HG03135 (cell line): Measurements from ENCODE around the gene RHEBL1.
"Not testable (repeated sequence)": the region's sequence is repeated elsewhere in the genome, so short reads cannot be mapped to it uniquely, and the experiment has no call there.

ENCODE experiments used
- ATAC-seq: cut with Tn5 transposase; IDR thresholded peaks from one replicate; pipeline ENCODE4 v1.9.1; 2021; ENCODE audit warnings: mild to moderate bottlenecking, moderate library complexity; ENCODE audit not compliant: unreplicated experiment

RHEBL1 gene

GRCh38 chr12:49089821-49090773, 20.3 kb upstream of the RHEBL1 start:
- ATAC-seq: no peak

- no peak for ATAC-seq
Observed at GRCh38 chr12:49088932-49089330, 19.2 kb upstream of the RHEBL1 start.

- peak; percentile 75 for ATAC-seq
Observed at GRCh38 chr12:49088150-49088931, 18.6 kb upstream of the RHEBL1 start.

GRCh38 chr12:49086116-49086515, 16.3 kb upstream of the RHEBL1 start:
- ATAC-seq: no peak

- ATAC-seq: no peak
Observed at GRCh38 chr12:49084438-49084837, 14.7 kb upstream of the RHEBL1 start.

DNA sequence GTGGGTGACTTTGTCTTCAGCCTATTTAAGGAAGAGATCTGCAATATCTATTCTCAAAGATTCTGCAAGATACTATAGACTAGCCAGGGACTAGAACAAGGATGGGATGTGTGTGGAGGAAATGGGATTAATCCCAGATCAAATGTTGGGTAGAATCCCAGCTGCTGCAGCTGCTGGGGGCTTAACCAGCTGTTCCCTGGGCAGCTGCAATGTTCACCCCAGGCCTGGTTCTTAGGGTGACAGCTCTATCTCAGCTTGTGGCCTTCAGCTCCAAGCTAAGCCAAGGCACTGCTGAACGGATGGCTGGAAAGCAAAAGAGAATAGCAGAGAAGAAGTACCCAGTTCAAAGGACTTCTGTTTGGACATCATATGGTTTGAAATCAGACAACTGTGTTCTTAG, 10.0 kb upstream of the RHEBL1 start:
- no peak for ATAC-seq

DNA sequence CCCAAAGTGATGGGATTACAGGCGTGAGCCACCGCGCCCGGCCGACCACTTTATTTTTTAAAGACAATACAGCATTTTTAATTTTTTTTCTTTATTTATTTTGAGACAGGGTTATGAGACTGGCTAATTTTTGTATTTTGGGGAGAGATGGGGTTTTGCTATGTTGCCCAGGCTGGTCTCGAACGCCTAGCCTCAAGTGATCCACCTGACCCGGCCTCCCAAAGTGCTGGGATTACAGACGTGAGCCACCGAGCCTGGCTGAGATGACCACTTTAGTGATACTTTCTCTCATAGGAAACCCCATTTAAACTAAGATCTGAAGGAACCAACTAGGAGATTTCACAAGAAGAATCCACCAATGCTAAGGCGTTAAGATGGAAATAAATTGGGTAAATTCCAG, 1.2 kb upstream of the RHEBL1 start:
- no peak for ATAC-seq

DNA sequence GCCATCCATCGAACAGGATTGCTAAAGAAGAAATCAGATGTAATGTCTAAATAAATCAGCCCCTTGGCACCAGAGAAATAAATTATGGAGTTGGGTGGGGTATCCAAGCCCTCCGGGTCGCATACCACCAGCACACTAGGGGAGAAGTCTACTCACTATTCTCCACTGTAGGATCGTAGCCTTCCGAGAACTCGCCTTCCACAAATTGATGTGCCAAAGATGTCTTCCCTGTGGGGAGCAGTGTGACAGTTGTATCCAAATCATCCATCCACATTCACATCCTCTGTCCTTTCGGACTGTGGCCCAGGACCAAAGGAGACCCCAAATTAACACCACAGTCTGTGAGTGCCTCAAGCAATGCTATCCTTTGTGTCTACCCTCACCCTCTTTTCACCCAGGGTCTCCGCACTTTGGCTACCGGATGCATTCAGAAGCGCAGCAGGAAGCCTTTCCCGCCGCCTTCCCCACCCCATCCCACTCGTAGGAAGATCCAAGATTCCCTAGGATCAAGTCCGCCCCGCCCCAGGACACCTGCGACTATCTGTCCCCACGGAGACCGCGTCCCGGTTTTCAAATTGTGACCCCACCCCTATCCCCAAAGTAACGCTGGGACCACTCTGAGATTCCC, 786 bp downstream of the RHEBL1 start:
- ATAC-seq: no peak

- no peak for ATAC-seq
Observed at GRCh38 chr12:49066120-49066519, 3.7 kb downstream of the RHEBL1 start.

DNA sequence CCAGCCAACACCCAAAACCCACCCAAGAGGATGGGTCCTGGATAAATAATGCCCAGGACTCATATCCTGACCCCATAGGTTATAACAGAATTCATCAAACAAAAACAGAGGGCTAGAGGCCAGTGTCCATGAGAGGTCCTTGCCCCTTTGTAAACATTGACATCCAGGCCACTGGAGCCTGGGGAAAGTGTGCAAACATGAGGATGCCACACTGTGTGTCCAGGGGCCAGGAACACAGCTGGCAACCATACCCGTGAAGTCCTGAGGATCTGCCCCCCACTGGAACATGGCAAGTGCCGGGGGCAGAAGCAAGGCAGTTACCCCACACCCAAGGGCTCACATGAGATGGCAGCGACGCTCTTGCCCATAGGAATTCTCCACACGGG, 5.0 kb downstream of the RHEBL1 start:
- no peak for ATAC-seq

DNA sequence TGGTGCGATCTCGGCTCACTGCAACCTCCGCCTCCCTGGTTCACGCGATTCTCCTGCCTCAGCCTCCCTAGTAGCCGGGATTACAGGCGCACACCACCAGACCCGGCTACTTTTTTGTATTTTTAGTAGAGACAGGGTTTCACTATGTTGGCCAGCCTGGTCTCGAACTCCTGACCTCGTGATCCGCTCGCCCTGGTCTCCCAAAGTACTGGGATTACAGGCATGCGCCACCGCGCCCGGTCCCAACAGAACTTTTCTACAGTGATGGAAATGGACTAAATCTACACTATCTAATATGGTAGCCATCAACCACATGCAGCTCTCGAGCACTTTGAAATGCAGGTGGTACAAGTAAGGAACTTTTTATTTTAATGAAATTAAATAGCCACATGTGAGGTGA, 7.9 kb downstream of the RHEBL1 start:
- ATAC-seq: not testable (repeated sequence)

DNA sequence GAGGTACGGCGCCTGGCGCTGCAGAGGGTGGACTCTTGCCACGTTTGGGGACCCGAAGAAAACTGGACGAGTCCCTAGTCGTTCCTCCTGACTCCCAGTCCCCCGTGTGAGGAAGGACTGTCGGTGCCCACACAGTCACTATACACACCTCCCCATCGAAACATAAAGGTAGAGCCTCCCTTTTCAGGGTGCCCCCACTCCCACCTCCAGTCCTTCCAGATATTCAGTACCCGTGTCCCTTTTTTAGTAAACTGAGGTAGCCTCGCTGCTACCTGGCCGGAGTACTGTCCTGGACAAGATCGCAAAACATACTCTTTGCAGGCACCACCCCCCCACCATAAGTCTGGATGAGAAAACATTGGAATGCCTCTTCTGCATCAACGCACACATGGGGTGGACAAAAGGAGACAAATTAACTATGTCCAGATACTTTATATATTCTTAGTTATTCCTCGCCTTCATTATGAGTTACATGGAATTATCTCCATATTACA, 8.6 kb downstream of the RHEBL1 start:
- no peak for ATAC-seq

DNA sequence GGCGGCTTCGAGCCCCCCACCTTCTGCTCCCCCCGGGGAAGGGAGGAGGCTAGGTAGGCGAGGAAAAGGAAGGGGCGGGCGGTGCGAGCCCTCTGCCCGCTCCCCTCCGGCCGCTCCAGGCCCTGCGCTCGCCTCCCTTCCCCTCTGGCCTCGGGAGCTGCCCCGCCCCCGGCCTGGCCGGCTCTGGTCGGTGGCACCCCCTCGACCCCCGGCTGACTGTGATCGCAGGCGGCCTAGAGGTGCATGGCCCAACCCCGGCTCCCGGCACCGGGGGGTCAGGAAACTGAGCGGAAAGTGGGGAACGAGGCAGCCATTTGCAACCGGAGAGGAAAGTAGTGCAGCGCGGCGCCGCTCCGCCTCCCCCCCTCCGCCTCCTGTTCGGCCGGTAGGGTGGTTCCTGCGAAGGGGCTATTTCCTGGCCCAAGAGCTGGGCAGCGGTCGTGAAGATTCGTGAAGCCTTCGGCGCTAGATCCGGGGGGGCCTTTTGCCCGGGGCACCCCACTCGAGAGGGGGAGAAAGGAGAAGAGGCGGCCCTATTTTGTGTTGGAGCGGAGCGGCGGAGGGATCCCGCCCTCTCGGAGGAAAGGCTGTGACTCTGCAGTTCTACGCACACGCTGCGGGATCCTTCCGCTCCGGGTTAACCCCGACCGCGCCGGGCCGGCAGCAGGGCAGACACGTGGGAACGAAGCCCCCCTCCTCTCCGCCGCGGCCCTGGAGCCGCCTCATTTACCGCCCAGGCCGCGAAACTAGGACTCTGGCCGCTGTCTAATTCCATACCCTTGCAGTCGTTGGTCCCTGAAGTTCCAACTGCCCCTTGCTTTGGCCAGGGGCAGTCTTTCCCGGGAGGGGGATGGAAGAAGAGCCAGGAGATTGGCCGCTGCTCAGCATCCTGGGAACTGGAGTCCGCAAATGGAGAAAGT, 9.3 kb downstream of the RHEBL1 start, which contains the start of gene KMT2D:
Gene KMT2D (minus strand): TSS at position 558 of the 920 bp plus-strand sequence. CDS start 5,470 bp downstream, outside the sequence.
- ATAC-seq: peak; percentile 56

DNA sequence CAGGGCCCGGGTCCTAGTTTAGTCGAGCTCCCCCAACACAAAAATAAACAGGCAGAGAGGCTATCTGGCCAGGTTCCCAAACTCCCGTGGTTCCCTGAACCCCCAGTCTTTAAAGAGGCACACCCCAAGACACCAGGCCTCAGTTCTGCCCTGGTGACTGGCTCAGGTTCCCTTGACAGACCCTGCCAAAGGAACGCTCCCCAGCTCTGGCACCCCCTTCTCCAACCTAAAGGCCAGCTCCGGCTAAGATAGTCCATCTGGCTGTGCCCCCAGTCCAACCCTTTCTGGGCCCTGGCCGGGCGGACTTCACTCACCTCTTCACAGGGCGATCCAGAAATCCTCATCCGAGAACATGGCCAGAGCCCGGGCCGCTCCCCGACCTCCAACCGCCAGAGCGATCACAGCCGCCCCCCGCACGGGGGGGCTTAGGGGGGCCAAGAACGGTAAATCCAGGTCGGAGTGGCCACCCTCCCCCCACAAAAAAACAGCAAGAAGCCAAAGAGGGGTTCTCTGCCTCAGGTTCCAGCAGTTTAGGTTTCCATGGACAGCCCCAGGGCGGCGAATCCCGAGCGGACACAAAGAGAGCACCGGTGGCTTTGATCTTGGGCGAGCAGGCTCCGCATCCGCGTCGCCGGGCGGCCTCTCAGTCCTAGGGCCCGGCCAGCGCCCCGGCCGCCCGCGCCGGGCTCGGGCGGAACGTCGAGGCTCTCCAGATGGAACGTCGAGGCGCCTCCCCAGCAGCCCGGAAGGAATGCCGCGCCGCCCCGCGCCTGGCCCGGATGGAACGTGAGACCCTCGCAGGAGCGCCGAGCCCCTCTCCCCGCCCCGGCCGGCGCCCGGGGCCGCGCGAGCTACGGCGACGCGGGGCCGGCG, 10.2 kb downstream of the RHEBL1 start:
- ATAC-seq: peak; percentile 15

DNA sequence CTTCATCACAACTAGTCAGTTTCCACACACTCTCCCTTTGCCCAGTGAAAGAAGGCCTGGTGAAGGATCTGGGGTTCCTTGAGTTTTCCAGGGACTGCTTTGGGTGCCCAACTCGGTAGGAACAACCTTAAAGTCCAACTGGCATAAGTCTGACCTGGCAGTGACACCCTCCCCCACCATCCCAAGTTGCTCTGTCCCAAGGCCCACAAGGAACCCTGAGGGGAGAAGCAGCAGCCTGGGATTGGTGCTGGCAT, 10.8 kb downstream of the RHEBL1 start:
- no peak for ATAC-seq

DNA sequence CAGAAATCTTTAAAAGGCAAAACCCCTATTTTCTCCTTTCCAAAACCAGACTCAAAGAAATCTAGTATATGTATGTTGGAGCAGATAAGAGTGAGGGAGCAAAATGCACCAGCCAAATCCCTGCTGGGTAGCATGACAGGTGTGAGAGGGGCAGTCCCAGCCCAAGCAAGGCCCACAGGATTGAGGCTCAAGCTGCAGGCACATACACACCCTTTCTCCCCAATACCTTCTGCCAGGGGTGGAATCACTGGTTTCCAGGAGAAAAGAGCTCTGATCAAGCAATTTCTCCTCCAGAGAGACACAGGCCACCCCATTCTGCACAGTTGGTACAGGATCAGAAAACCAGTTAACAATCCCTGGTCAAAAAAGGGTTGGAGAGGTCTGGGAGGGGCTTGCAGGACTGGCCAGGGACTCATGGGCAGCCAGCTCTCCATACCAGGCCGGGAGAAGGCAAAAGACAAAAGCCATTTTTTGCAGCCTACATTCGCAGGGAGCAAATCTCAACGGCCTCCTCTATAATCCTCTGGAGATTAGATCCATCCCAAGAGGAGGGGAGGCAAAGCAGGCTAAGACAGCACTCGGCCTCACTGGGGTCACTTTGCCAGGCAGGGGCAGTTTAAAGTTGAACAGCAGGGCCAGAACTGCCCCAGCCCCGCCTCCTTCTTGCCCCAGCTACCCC, 11.3 kb downstream of the RHEBL1 start:
- ATAC-seq: no peak

GRCh38 chr12:49057888-49058287, 11.9 kb downstream of the RHEBL1 start:
- no peak for ATAC-seq

- peak; percentile 48 for ATAC-seq
Observed at GRCh38 chr12:49055978-49056754, 13.6 kb downstream of the RHEBL1 start.
